Trophoblast cell (in vitro differentiated cells and primary cell): ENCODE measurements around the gene CHAF1A.
A peak's percentile ranks its signal among the peaks of the same experiment; 100 is the strongest.

Source experiments
- DNase-seq, 2 donors: peaks; one replicate each; pipeline ENCODE4 v3.0.0-alpha.2; 2016
- H2AFZ ChIP-seq: 2 replicates; pipeline ENCODE4 v1.6.1; 2013; ENCODE audit warnings: low read length, moderate library complexity, mild to moderate bottlenecking; ENCODE audit not compliant: insufficient read depth, poor library complexity
- H2AK5ac ChIP-seq: 2 replicates; pipeline ENCODE4 v1.6.1; 2013; ENCODE audit warnings: mild to moderate bottlenecking, low read length
- H2BK120ac ChIP-seq: 2 replicates; pipeline ENCODE4 v1.6.1; 2013; ENCODE audit warnings: low read length, mild to moderate bottlenecking, moderate library complexity; ENCODE audit not compliant: insufficient read depth, poor library complexity
- H2BK12ac ChIP-seq: 2 replicates; pipeline ENCODE4 v1.6.1; 2013; ENCODE audit warnings: mild to moderate bottlenecking, low read length, moderate library complexity
- H2BK5ac ChIP-seq: 2 replicates; pipeline ENCODE4 v1.6.1; 2013; ENCODE audit warnings: low read length, low read depth, moderate library complexity, mild to moderate bottlenecking; ENCODE audit not compliant: poor library complexity
- H3K14ac ChIP-seq: 2 replicates; pipeline ENCODE4 v1.6.1; 2013; ENCODE audit warnings: mild to moderate bottlenecking, low read length
- H3K18ac ChIP-seq: 2 replicates; pipeline ENCODE4 v1.6.1; 2013; ENCODE audit warnings: mild to moderate bottlenecking, low read length
- H3K23ac ChIP-seq: 2 replicates; pipeline ENCODE4 v1.6.1; 2013; ENCODE audit warnings: low read length
- H3K27ac ChIP-seq: 2 replicates; pipeline ENCODE4 v1.5.1; 2013; ENCODE audit warnings: low read depth, mild to moderate bottlenecking, inconsistent platforms, low read length, moderate library complexity
- H3K27me3 ChIP-seq: 2 replicates; pipeline ENCODE4 v1.6.1; 2013; ENCODE audit warnings: inconsistent platforms, mild to moderate bottlenecking, low read length, moderate library complexity; ENCODE audit not compliant: insufficient read depth
- H3K36me3 ChIP-seq, 2 experiments: 1 replicate in 1 of 2; 2 replicates in 1 of 2; pipeline ENCODE4 v1.6.1; 2013; ENCODE audit warnings: low read length in 2 of 2, mild to moderate bottlenecking in 2 of 2, moderate library complexity in 1 of 2; ENCODE audit not compliant: insufficient read depth in 2 of 2, control insufficient read depth in 1 of 2
- H3K4ac ChIP-seq: 2 replicates; pipeline ENCODE4 v1.6.1; 2013; ENCODE audit warnings: low read depth, mild to moderate bottlenecking, low read length, moderate library complexity
- H3K4me1 ChIP-seq, 2 experiments: 1 replicate in 1 of 2; 2 replicates in 1 of 2; pipeline ENCODE4 v1.6.1; 2013; ENCODE audit warnings: low read length in 2 of 2, mild to moderate bottlenecking in 2 of 2, moderate library complexity in 1 of 2; ENCODE audit not compliant: insufficient read depth in 2 of 2, control insufficient read depth in 1 of 2
- H3K4me2 ChIP-seq: 2 replicates; pipeline ENCODE4 v1.6.1; 2013; ENCODE audit warnings: inconsistent platforms, mild to moderate bottlenecking, low read length, moderate library complexity
- H3K4me3 ChIP-seq: 2 replicates; pipeline ENCODE4 v1.5.1; 2013; ENCODE audit warnings: mild to moderate bottlenecking, low read depth, low read length, inconsistent platforms
- H3K79me1 ChIP-seq: one replicate; pipeline ENCODE4 v1.6.1; 2013; ENCODE audit warnings: low read length
- H3K79me2 ChIP-seq: 2 replicates; pipeline ENCODE4 v1.6.1; 2013; ENCODE audit warnings: low read length, mild to moderate bottlenecking; ENCODE audit not compliant: control insufficient read depth, insufficient read depth, poor library complexity
- H3K9ac ChIP-seq: 2 replicates; pipeline ENCODE4 v1.6.1; 2013; ENCODE audit warnings: mild to moderate bottlenecking, low read length
- H3K9me3 ChIP-seq: 2 replicates; pipeline ENCODE4 v1.6.1; 2013; ENCODE audit warnings: low read depth, mild to moderate bottlenecking, control low read depth, inconsistent platforms, low read length; ENCODE audit not compliant: insufficient read depth
- H4K12ac ChIP-seq: 2 replicates; pipeline ENCODE4 v1.6.1; 2013; ENCODE audit warnings: low read depth, mild to moderate bottlenecking, low read length, moderate library complexity
- H4K8ac ChIP-seq: 2 replicates; pipeline ENCODE4 v1.6.1; 2013; ENCODE audit warnings: low read depth, mild to moderate bottlenecking, low read length, moderate library complexity
- H4K91ac ChIP-seq: one replicate; pipeline ENCODE4 v1.6.1; 2013; ENCODE audit warnings: low read depth, mild to moderate bottlenecking, low read length, moderate library complexity
- WGBS: extraction: QIAGEN DNeasy Blood & Tissue Kit; methylation state at CpG from one replicate; pipeline ENCODE4 v1.1.7; 2013; ENCODE audit warnings: missing lambda C conversion rate; ENCODE audit not compliant: insufficient read length, insufficient coverage; ENCODE audit errors: extremely low coverage; 5-methylcytosine and 5-hydroxymethylcytosine counted together

CHAF1A gene

DNA sequence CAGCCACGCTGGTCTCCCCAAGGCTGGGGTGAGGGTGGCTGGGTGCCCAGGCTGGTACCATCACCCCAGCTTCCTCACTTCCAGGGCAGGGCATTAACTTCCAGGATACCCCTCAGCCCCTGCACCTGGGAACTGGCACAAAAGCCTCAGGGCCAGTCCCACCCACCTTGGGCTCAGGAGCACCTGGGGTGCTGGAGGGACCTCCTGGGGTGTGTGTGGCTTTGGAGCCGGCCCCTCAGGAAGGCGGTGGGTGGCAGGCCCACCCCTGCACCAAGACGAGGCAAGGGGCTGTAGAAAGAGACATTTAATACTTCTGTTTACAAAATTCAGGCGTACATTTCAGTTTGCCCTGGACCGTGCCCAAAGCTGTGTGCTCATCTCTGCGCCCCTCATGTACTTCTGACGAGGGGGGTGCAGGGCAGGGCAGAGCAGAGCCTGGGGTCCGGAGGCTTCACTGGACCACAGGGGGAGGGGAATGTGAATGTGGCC lies 42.3 kb upstream of the CHAF1A start:
- Histone ChIP-seq H4K8ac (no peak overlapping the region), H3K18ac (no peak overlapping the region), H3K4ac (no peak overlapping the region), H3K4me1 (peaks cover 0 to 3% of the 10 kb centered on the region in 2 experiments), H3K14ac (no peak overlapping the region), H2BK5ac (no peak overlapping the region), H3K79me1 (no peaks in the 10 kb centered on the region), H2BK12ac (no peak overlapping the region), H2AK5ac (no peak overlapping the region), H3K79me2 (no peaks in the 10 kb centered on the region), H4K12ac (no peak overlapping the region), H3K27ac (no peak overlapping the region), H3K27me3 (no peaks in the 10 kb centered on the region), H3K9me3 (no peaks in the 10 kb centered on the region), H2AFZ (no peak overlapping the region), H3K9ac (no peak overlapping the region), H4K91ac (no peak overlapping the region), H2BK120ac (no peak overlapping the region), H3K23ac (no peak overlapping the region), H3K36me3 (peaks cover 70 to 74% of the 10 kb centered on the region in 2 experiments), H3K4me2 (no peak overlapping the region), H3K4me3 (no peak overlapping the region)
- WGBS, result no CpG with 5 or more reads among the region's 9 CpGs
- DNase-seq, result no peak

DNA sequence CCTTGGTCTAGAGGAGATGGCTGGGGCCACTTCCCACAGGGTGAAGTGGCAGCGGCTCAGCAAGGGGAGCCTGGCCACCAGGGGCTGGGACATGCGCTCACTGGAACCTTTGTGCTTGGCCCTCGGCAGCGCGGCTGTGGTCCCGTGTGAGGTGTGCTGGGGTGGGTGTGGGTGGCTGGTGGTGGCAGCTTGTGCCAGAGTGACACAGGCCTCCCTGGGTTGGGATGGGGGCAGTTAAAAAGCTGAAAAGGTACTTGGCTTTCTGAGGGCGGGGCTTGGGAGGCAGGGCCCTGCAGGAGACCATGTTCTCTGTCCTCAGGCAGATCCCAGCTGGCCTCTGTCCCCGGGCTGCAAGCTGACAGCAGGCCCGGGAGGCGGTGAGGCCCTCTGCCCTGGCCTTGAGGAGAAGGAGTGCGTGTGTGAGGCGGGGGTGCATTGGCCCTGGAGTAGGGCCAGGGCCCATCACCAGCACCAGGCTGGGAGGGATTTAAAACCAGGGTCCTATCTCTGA lies 41.7 kb upstream of the CHAF1A start:
- DNase-seq, result no peak
- H3K27ac ChIP-seq, result no peak overlapping the region
- no peak overlapping the region for H3K23ac ChIP-seq
- H3K4ac ChIP-seq, result no peak overlapping the region
- no peaks in the 10 kb centered on the region for H3K9me3 ChIP-seq
- H3K79me2 ChIP-seq, result no peaks in the 10 kb centered on the region
- H4K91ac ChIP-seq, result no peak overlapping the region
- peaks cover 0 to 3% of the 10 kb centered on the region in 2 experiments for H3K4me1 ChIP-seq
- no peak overlapping the region for H3K4me3 ChIP-seq
- no peak overlapping the region for H3K4me2 ChIP-seq
- peaks cover 76 to 80% of the 10 kb centered on the region in 2 experiments for H3K36me3 ChIP-seq
- H2AFZ ChIP-seq, result no peak overlapping the region
- no peaks in the 10 kb centered on the region for H3K79me1 ChIP-seq
- no peak overlapping the region for H4K8ac ChIP-seq
- WGBS, result no CpG with 5 or more reads among the region's 12 CpGs
- H2BK12ac ChIP-seq, result no peak overlapping the region
- H3K14ac ChIP-seq, result no peak overlapping the region
- H4K12ac ChIP-seq, result peak overlapping the region; percentile 2
- H3K9ac ChIP-seq, result no peak overlapping the region
- H2BK5ac ChIP-seq, result no peak overlapping the region
- no peak overlapping the region for H2BK120ac ChIP-seq
- H2AK5ac ChIP-seq, result no peak overlapping the region
- no peaks in the 10 kb centered on the region for H3K27me3 ChIP-seq
- no peak overlapping the region for H3K18ac ChIP-seq

DNA sequence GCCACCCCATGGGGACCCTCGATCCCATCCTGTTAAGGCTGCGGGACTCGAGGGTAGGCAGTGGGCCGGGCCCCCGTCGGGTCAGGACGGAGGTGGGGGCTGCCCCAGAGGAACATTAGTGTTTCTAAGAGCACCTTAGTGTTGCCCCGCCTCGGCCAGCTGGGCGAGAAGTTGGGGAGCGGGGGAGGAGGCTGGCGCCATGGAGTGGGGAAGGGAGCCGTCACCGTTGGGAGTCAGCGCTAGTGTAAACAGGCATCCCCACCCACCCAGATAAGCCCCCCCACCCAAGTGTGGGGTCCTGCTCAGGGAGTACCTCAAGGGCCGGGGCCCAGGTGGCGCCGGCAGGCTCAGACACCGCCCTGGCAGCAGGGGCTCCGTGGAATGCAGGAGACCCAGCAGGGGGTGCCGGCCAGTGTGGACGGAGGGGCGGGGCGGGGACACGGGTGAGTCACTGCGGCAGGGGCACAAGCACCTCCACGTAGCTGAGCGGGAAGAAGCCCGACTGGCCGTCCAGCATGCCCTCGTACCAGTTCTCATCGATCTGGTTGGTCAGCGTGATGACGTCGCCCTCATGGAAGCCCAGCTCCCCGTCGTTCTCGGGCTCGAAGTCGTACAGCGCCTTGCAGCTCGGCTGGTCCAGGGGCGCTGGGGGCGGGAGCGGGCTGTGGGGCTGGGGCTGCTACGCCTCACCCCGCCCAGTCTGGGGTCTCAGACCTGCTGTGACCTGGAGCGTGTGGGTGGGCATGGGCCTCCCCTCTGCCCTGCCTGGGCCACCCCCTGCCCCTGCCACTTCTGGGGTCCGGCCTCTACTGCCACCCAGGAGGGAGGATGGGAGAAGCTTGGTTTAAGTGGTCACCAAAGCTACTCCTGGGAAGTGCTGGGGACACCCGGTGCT lies 41.0 kb upstream of the CHAF1A start:
- Histone ChIP-seq H3K79me2 (no peaks in the 10 kb centered on the region), H3K4me3 (no peak overlapping the region)

DNA sequence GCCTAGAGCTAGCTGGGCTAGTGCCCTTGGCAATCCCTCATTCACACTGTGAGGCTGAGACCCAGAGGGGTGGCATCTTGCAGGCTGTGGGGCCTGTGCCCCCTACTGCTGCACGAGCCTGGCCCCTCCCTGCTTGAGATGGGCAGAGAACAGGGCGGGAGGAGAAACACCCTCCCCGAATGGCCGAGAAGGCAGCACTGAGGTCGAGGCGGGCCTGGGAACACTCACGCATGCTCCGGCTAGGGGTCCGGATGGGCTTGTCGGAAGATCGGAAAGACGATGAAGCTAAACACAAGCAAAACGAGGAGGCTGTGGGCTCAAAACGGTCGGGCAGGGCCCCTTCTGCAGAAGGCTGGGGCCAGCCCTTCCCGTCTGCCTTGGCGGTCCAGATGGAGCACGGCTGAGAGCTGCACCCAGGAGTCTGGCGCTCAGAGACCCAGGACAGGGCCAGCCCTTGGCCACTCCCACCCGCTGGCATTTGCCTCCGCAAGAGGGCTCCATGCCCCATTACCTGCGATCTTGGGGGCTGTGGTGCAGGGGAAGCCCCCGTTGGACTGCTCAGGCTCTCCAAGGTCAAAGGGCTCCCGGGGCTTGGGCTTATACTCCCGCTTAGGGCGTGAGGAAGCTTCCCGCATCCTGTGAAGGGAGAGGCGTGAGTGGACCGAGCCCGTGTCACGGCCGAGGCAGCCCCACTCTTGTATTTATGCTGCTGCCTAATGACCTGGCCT lies 40.2 kb upstream of the CHAF1A start:
- Histone ChIP-seq H3K18ac (no peak overlapping the region), H3K4ac (no peak overlapping the region), H2BK12ac (no peak overlapping the region), H3K79me2 (no peaks in the 10 kb centered on the region), H3K4me3 (no peak overlapping the region), H3K27ac (no peak overlapping the region), H4K91ac (no peak overlapping the region), H3K9me3 (no peaks in the 10 kb centered on the region), H3K14ac (no peak overlapping the region), H2AFZ (no peak overlapping the region), H3K9ac (no peak overlapping the region), H3K36me3 (peaks cover 86 to 88% of the 10 kb centered on the region in 2 experiments), H2BK5ac (no peak overlapping the region), H2BK120ac (no peak overlapping the region), H2AK5ac (no peak overlapping the region), H4K12ac (no peak overlapping the region), H3K23ac (no peak overlapping the region), H3K4me2 (no peak overlapping the region), H3K79me1 (no peaks in the 10 kb centered on the region), H4K8ac (no peak overlapping the region), H3K27me3 (no peaks in the 10 kb centered on the region), H3K4me1 (peaks cover 0 to 3% of the 10 kb centered on the region in 2 experiments)
- WGBS, result no CpG with 5 or more reads among the region's 32 CpGs
- DNase-seq, result no peak

More for the DNA sequence above, 41.0 kb upstream of the CHAF1A start:
- Histone ChIP-seq H3K23ac (no peak overlapping the region), H2AK5ac (no peak overlapping the region), H2AFZ (no peak overlapping the region), H3K4ac (no peak overlapping the region), H3K14ac (no peak overlapping the region), H3K4me1 (peaks cover 0 to 3% of the 10 kb centered on the region in 2 experiments), H3K4me2 (no peak overlapping the region), H2BK12ac (no peak overlapping the region), H3K36me3 (peaks cover 81 to 83% of the 10 kb centered on the region in 2 experiments), H2BK5ac (no peak overlapping the region), H3K79me1 (no peaks in the 10 kb centered on the region), H3K27me3 (no peaks in the 10 kb centered on the region), H4K91ac (no peak overlapping the region), H3K27ac (no peak overlapping the region), H4K8ac (no peak overlapping the region), H3K18ac (no peak overlapping the region), H3K9me3 (no peaks in the 10 kb centered on the region), H2BK120ac (no peak overlapping the region), H3K9ac (no peak overlapping the region), H4K12ac (peak overlapping the region; percentile 2)
- DNase-seq, result peak in 1 of 2 donors; percentile 39
- WGBS, result no CpG with 5 or more reads among the region's 50 CpGs
